Renal cortex interstitium (tissue), 15 donors: ENCODE measurements around the gene NKX2-3. TPM values are rescaled to one million over a fixed set of nuclear protein-coding genes. Genes with fewer than 3 reads are reported as not detected.

Source experiments
- DNase-seq, 11 donors: peaks; one replicate each; pipeline ENCODE4 v3.0.0-alpha.2; 2013; ENCODE audit warnings: low read depth in 9 of 11, low spot score in 4 of 11; ENCODE audit errors: extremely low read depth in 1 of 11
- long read RNA-seq, 16 experiments: transcript quantifications; one replicate each; lab custom pipeline, GENCODE V29; 2026
- polyA plus RNA-seq, 3 donors: library from polyadenylated mRNA; unstranded; fragments of 120-200 nt; gene quantifications; one replicate each; pipeline ENCODE4 v1.2.1, GENCODE V29; 2013; ENCODE audit not compliant: insufficient read length in 3 of 3

NKX2-3 gene
- polyA plus RNA-seq, result under 1 TPM in 1 of 3 donors, not detected in 2; 0.08 TPM
- long read RNA-seq, donor 1, result 0 reads
- long read RNA-seq, donor 2, result 0 reads
- long read RNA-seq, donor 3, result 0 reads
- long read RNA-seq, donor 4, result 0 reads
- long read RNA-seq, donor 5, result 0 reads
- long read RNA-seq, donor 6, result 0 reads
- long read RNA-seq, donor 7, result 0 reads
- long read RNA-seq, donor 8, result 0 reads
- long read RNA-seq, donor 9, result 0 reads
- long read RNA-seq, donor 10, result 0 reads
- long read RNA-seq, donor 11, result 0 reads
- long read RNA-seq, donor 12, result 0 reads
- long read RNA-seq, donor 13, result 0 reads
- long read RNA-seq, donor 14, result 0 reads
- long read RNA-seq, donor 15, result 0 reads
- long read RNA-seq, donor 16, result 0 reads

DNA sequence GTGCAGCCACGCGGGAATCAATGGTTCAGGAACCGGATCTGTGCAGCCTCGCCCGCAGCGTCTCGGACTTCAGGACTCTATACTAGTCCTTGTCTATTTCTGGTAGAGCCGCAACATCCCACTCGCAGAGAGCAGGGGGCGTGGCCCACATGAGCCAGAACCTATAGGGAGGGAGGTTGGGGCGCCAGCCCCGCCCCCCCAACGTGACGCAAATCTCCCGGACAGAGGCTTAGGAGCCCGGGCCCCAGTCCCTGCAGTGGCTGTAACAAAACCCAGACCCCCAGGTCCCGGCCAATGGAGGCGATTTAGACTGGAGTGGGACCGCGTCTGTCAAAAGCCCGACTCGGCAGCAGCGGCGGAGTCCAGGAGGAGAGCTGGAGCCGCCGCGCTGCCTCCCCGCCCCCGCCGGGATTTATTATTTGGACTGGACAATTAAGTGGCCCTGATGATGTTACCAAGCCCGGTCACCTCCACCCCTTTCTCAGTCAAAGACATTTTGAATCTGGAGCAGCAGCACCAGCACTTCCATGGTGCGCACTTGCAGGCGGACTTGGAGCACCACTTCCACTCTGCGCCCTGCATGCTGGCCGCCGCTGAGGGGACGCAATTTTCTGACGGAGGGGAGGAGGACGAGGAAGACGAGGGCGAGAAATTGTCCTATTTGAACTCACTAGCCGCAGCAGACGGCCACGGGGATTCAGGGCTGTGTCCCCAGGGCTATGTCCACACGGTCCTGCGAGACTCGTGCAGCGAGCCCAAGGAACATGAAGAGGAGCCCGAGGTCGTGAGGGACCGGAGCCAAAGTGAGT, at the start of gene NKX2-3:
Gene NKX2-3, plus strand, starts transcription at position 256 of the 809 bp plus-strand sequence. Its CDS starts 190 bp downstream, at position 446.
- DNase-seq, result no peak

DNA sequence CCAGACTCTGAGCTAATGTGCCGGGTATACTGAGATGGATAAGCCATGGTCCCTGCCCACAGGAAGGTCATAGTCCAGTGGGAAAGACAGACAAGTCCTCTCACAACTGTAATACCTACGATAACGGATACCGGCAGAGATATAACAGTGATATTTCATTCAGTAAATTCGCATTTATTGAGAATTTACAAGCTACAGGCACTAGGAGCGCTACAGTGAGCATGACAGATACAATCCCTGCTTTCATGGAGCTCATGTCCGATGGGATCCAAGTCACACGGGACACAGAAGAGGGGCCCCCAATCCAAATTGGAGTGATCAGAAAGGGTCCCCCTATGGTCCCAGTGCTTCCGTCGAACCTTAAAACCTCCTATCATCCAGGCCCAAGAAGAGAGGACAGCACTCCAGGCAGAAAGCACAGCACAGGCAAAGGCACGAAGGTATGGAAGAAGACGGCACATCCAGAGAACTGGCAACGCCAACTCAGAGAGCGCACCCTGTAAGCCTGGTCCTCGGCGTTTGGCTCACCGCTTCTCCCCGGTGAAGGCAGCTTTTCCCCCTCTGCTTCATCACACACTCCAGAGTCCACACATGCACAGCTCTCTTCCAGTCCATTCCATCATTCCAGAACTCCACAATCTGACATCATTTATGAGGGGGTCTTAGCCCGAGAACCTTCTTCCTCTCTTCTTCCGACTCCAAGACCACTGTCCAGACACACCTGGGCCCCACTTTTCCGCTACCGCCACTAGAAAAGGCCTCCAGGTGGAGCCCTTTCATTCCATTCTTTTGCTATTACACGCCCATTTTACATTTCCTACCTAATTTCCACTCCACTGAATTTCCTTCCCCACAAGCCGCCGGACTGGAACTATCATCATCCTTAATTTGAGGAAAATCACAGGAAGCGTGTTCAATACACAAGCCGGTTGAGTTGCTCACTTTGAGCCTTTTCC, 47.8 kb upstream of the NKX2-3 start:
- DNase-seq, result no peak

- no peak for DNase-seq
Measured at GRCh38 chr10:99487125-99487807, 45.5 kb upstream of the NKX2-3 start.

GRCh38 chr10:99489271-99489670, 43.5 kb upstream of the NKX2-3 start:
- no peak for DNase-seq

- no peak for DNase-seq
Measured at GRCh38 chr10:99497343-99498025, 35.3 kb upstream of the NKX2-3 start.

DNA sequence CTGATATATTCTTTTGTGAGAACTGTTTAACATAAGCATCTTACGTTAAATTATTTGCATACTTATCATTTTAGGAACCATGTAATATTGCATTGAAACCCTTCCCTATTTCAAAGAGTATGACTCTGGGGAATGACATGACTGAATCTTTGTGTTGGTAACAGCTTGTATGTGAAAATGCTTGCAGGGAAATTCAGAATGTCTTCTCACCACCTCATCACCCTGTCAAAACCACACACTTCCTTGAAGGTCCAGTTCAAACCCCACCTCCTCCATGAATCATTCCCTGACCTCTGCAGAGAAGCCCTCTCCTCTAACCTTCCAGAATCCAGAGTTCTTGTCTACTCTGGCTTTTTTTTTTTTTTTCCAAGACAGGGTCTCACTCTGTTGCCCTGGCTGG, 26.3 kb upstream of the NKX2-3 start:
- DNase-seq, result no peak

DNA sequence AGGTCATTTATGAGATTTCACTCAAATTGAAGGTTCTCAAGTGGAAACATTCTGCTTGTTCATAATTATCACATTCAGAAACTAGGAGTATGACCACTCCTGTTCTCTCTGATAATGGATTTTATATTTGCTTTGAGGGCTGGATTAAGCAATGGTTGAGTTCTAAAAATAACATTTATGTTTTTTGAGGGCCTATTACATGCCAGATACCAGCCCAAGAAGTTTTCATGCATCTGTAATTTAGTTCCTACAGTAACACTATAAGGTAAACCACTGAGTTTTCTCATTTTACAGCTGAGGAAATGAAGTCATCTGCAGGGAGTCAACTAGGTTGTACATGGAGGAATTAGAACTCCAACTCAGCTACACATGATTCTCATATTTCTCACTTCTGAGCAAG, 25.5 kb upstream of the NKX2-3 start:
- DNase-seq, result no peak

DNA sequence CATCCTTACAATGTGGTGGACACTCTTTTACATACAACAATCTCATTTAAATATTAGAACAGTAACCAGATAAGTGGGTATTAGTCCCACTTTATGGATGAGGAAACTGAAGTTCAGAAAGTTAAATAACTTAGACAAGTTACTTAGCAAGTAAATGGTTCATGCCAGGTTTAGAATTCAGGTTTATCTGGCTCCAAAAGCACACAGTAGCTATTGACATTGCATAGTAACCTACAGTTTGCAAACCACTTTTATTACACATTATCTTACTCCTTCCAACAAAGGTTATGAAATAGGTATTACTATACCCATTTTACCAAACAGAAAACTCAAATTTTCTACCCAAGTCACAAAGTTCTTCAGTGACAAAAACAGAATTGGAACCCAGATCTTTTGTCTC, 19.7 kb upstream of the NKX2-3 start:
- no peak for DNase-seq

- DNase-seq, result no peak
Measured at GRCh38 chr10:99519690-99520039, 13.1 kb upstream of the NKX2-3 start.

DNA sequence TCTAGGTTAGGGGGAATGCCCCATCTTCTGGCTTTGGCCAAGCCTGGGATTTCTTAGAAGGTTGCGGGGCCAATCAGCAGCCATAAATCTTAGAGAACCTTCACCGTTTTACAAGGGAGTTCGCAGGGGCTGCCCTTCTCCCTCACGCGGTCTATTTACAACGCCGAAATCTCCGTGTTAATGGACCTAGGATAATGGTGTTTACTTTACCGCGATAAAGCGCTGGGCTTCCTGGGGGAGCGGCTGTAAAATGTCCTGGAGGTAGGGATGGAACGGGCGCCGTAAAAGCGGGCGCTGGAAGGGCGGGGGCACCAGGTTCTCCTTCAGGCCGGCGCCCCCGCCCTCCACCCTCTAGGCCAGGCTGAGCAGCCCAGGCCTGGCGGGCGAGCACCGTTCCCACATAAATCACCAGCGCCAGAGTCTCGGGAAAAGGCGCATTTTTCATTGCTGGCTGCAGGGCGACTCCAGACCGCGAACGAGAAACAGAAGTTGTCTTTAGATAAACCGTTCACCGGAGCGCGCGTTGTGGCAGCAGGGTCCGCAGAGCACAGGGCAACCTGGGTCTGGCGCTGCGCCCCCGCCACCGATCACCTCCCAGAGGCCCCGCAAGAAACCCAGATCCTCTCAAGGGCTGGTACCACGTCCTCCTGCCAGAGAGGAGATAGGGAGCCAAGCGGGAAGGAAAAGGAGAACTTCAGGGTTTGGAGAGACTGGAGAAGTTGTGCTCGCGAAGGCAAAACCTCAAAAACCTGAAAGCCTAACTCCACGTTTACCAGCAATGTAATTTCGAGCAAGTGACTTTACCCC, 12.5 kb upstream of the NKX2-3 start:
- no peak for DNase-seq

DNA sequence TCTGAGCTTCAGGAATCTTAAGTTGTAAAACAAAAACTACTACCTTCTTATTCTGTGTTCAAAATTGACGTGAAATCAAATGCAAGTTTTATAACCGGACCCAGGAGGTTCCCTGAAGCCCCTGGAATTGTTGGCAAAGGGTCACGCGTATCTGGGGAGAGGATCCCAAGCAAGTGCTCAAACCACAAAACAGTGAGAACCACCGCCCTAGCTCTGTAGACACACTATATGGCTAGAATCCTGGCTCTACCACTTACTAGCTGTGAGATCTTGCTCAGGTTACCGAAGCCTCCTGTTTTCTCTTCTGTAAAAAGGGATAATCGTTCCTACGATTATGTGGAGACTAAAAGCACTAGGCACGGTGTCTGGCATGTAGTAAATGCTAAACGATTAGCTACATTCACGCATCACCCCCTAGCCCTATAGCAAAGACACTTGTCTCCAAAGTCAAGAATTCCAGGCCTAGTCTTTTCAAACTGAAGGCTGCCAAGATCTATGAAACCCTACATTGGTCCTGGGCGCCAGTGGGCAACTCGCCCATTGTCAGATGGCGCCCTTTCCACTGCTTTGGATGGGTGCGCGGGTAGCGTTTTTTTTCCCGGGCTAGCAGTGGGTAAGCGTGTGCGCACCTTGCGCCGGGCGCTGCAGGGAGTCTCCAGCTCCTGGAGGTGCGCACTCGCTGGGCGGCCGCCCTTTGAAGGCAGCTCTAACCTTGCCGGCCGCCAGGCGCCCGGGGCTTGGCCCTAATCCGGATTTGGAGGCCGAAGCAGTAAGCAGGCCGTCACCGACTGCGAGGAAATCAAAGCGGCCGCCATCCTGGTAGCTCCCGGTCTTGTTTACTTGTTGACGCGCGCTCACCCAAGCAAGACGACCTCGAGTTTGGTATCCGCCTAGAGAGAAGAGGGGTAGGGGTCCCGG, 11.6 kb upstream of the NKX2-3 start:
- DNase-seq, result no peak

- no peak for DNase-seq
Measured at GRCh38 chr10:99521765-99522469, 10.8 kb upstream of the NKX2-3 start.

GRCh38 chr10:99522470-99523250, 10.1 kb upstream of the NKX2-3 start:
- no peak for DNase-seq

DNA sequence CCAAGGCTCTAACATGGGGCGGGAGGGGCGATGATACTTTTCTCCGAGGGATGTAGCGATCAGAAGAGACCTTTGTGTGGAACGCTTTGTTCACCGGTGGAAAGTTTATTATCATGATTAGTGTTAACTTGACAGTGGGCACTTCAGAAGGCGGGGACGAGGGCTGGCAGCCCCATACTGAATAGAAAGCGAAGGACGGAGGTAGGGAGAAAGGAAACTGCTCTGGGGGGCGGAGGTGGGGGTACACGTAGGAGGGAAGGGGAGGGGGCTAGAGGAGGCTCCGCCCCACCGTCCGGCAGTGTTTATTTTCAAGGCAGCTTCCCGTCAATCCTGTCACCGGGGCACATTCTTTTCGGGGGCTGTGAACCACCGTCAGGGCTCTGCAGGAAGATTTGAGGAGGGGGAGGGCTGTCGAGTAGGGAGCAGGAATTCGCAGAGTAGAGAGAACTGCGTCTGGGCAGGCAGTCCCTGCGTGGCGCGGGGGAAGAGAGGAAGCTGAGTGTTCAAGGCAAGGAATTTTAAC, 9.4 kb upstream of the NKX2-3 start:
- no peak for DNase-seq

- DNase-seq, result no peak
Measured at GRCh38 chr10:99524050-99524666, 8.6 kb upstream of the NKX2-3 start.
